Pancreas (tissue), 10 donors: ENCODE results near the gene MRGPRD. TPM values are rescaled to one million over a fixed set of nuclear protein-coding genes. Genes with fewer than 3 reads are reported as not detected.

Experiments used
- ATAC-seq, 4 donors: fragments of 200-7000 bp; cut with Tn5 transposase; one replicate each; pipeline versions ENCODE4 v1.8.0 to v1.9.1; 2020; ENCODE audit warnings: mild to moderate bottlenecking in 4 of 4, moderate library complexity in 4 of 4
- DNase-seq, 6 donors: peaks; one replicate each; pipeline ENCODE4 v3.0.0-alpha.2; 2020
- FAIRE-seq: peaks from 2 replicates; lab custom pipeline; 2012; peaks lifted over from hg19 to GRCh38; lab: Jason Lieb, UNC
- H3K27ac ChIP-seq, 4 donors: fragments of 200-600 bp; sonication (generic); 1 replicate in 3 of 4; 2 replicates in 1 of 4; pipeline versions ENCODE4 v1.5.0 to v1.8.0; 2020
- H3K27me3 ChIP-seq, 4 donors: fragments of 200-600 bp; one replicate each; pipeline ENCODE4 v1.8.0; 2021
- H3K36me3 ChIP-seq, 3 donors: fragments of 200-600 bp; sonication (generic) in 1 of 3; one replicate each; pipeline versions ENCODE4 v1.5.0 to v1.8.0; 2020 to 2021
- H3K4me1 ChIP-seq, 3 donors: fragments of 200-600 bp; one replicate each; pipeline ENCODE4 v1.8.0; 2021
- H3K4me3 ChIP-seq, 4 donors: fragments of 200-600 bp; sonication (generic) in 2 of 4; one replicate each; pipeline versions ENCODE4 v1.5.0 to v1.8.0; 2020 to 2021
- H3K9me3 ChIP-seq, 4 donors: fragments of 200-600 bp; one replicate each; pipeline ENCODE4 v1.8.0; 2021
- WGBS, 2 donors: extraction: QIAGEN DNeasy Blood & Tissue Kit; methylation state at CpG; one replicate each; pipeline ENCODE4 v1.1.7; 2013; 5-methylcytosine and 5-hydroxymethylcytosine counted together
- intact Hi-C, 3 donors: fragments of 100-400 bp; cut with DNase I; formaldehyde crosslinking; loops; one replicate each; pipeline versions ENCODE4 v1.11.1 to v1.14.2; 2022
- polyA plus RNA-seq, 2 donors: library from polyadenylated mRNA; stranded (reverse); fragments of 200-250 nt; gene quantifications; one replicate each; pipeline ENCODE4 v1.2.3, GENCODE V29; 2013
- total RNA-seq, 6 donors: library from RNA; stranded (reverse); fragmentation: NEBNext Ultra II Directional in 4 of 6; extraction: Animal tissue kit (Norgen Biotek cat#: 25700) in 4 of 6; gene quantifications; one replicate each; pipeline versions ENCODE4 v1.2.1 to v1.2.4, GENCODE V29; 2021 to 2023
- TF ChIP-seq, protein P1 (sequence below), 4 donors: fragments of 200-600 bp; sonication (generic) in 3 of 4; IDR thresholded peaks; one replicate each; pipeline versions ENCODE4 v1.5.0 to v1.8.0; 2021; ENCODE audit warnings: antibody characterized with exemption in 4 of 4
- donor health status: healthy with polysubstance abuse.
- donor health status: DM: no; HTN: no; CAD: no; lungs with moderate emphysema.
- donor health status: DM: no; HTN: no; CAD: no.
- donor health status: control.
- donor health status: control.
- donor health status: Bipolar disorder and iron deficiency.
- donor health status: DM: yes; HTN: yes; CAD: no.
- donor health status: DM: no; HTN: no; CAD: no.
- donor health status: DM: no; HTN: no; CAD: no.
- donor health status: DM: yes; HTN: yes; CAD: no.

Gene MRGPRD
- total and polyA plus RNA-seq, 8 donors = not detected

DNA sequence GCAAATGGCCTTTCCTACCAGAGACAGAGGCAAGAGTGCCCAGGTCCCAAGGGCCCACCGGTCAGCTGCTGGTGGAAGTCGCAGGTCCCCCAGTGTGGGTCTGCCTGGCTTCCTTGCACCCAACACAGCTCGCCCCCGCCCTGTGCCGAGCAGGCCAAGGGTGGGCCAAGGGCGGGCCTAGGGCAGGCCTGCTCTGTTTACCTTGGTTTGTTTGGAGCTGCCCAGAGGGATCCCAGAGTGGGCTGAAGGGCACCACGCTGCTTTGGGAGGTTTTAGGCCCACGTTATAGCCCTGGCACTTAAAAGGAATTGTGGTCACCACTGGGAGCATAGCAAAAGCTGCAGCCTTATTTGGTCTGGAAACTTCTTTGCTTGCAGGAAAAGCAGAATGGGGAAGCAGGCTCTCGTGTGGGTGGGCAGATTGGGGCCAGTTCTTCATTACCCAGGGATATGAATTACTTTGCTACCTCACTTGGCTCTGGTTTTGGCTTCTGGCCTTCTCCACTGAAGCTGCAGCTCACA lies 38.0 kb downstream of the MRGPRD start:
- Histone ChIP-seq H3K9me3 (no peaks in the 10 kb centered on the region), H3K4me3 (no peak overlapping the region), H3K4me1 (no peaks in the 10 kb centered on the region), H3K36me3 (peaks cover 0 to 5% (median under 1%) of the 10 kb centered on the region in 3 donors), H3K27ac (no peak overlapping the region), H3K27me3 (no peaks in the 10 kb centered on the region)
- TF ChIP-seq, protein P1, sequence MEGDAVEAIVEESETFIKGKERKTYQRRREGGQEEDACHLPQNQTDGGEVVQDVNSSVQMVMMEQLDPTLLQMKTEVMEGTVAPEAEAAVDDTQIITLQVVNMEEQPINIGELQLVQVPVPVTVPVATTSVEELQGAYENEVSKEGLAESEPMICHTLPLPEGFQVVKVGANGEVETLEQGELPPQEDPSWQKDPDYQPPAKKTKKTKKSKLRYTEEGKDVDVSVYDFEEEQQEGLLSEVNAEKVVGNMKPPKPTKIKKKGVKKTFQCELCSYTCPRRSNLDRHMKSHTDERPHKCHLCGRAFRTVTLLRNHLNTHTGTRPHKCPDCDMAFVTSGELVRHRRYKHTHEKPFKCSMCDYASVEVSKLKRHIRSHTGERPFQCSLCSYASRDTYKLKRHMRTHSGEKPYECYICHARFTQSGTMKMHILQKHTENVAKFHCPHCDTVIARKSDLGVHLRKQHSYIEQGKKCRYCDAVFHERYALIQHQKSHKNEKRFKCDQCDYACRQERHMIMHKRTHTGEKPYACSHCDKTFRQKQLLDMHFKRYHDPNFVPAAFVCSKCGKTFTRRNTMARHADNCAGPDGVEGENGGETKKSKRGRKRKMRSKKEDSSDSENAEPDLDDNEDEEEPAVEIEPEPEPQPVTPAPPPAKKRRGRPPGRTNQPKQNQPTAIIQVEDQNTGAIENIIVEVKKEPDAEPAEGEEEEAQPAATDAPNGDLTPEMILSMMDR (IDR thresholded peaks at IDR 0.05) = no peak
- WGBS, 2 donors = 68 to 83% methylated on average over 9 of the region's 9 CpGs
- peak in 1 of 6 donors; percentile 37 for DNase-seq
- ATAC-seq = peak in 1 of 4 donors; percentile 38
- intact Hi-C loops = no loop called here
- FAIRE-seq = no peak

DNA sequence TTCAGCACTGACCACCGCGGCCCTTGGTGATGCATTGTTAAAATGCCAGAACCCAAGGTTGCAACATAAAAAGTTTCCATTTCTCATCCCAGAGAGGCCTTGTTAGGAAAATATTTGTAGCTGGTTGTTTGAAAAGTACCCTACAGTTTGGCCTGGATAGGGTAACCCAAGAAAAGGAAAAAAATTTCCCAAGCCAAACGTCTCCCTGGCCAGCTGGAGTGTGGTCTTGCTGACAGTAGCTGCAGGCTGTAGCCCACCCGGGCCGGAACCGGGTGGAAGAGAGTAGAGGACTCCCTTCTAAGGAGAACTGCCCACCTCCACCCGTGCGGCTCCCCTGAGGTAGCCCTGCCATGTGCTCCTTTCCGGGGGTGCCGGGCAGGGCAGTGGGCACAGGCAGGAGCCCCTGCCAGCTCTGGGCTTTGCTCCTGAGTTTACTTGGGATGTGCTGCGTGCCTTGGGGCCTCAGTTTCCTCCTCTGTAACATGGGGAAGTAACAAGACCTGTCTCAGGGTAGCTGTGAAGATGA lies 38.6 kb downstream of the MRGPRD start:
- Histone ChIP-seq H3K9me3 (no peaks in the 10 kb centered on the region), H3K4me1 (no peaks in the 10 kb centered on the region), H3K36me3 (peaks cover 0 to 11% (median 6%) of the 10 kb centered on the region in 3 donors), H3K4me3 (no peak overlapping the region), H3K27ac (no peak overlapping the region), H3K27me3 (no peaks in the 10 kb centered on the region)
- TF ChIP-seq, protein P1 (IDR thresholded peaks at IDR 0.05) = no peak
- intact Hi-C loops = no loop called here
- DNase-seq (peak in 1 of 6 donors; percentile 30), FAIRE-seq (no peak), ATAC-seq (no peak)
- 68 to 73% methylated on average over 11 of the region's 11 CpGs for WGBS, 2 donors

DNA sequence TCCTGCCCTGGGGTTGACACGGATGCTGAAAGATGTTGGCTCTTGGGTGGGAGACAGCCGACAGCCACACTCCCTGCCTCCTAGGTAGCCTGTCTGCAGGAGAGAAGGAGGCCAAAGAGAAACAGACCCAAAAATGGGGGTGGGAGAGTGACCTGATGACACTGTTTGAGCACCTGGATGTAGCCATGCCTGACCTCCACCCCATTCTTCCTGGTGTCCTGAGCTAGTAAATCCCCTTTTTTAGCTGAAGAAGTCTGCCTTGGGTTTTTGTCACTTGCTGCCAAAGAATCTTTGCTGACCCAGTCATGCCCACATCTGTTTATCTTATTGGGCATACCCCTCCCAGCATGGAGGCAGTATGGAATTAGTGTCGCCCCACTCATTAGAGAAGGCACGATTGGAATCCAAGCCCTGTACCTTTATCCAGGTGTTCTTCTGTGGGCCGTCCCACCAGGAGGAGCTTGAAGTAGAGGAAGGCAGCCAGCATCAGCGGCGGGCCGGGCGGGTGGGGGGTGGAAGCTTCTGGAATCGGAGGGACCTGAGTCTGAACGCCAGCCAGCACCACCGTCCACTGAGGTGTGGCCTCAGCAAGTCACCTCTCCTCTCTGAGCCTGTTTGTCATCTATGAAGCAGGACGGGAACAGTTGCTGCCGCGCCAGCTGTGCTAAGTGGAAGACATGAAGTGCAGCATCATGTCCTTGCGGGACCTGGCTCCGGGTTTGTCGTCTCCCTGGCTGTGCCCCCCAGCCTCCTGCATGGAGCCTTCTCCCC lies 39.3 kb downstream of the MRGPRD start:
- Histone ChIP-seq H3K4me1 (no peaks in the 10 kb centered on the region), H3K27me3 (no peaks in the 10 kb centered on the region), H3K4me3 (no peak overlapping the region), H3K27ac (no peak overlapping the region), H3K9me3 (no peaks in the 10 kb centered on the region), H3K36me3 (peaks cover 3 to 18% (median 12%) of the 10 kb centered on the region in 3 donors)
- TF ChIP-seq, protein P1 (IDR thresholded peaks at IDR 0.05) = no peak
- FAIRE-seq (no peak), ATAC-seq (no peak), DNase-seq (peak in 1 of 6 donors; percentile 44)
- intact Hi-C loops = no loop called here
- 81 to 85% methylated on average over 18 of the region's 18 CpGs for WGBS, 2 donors

DNA sequence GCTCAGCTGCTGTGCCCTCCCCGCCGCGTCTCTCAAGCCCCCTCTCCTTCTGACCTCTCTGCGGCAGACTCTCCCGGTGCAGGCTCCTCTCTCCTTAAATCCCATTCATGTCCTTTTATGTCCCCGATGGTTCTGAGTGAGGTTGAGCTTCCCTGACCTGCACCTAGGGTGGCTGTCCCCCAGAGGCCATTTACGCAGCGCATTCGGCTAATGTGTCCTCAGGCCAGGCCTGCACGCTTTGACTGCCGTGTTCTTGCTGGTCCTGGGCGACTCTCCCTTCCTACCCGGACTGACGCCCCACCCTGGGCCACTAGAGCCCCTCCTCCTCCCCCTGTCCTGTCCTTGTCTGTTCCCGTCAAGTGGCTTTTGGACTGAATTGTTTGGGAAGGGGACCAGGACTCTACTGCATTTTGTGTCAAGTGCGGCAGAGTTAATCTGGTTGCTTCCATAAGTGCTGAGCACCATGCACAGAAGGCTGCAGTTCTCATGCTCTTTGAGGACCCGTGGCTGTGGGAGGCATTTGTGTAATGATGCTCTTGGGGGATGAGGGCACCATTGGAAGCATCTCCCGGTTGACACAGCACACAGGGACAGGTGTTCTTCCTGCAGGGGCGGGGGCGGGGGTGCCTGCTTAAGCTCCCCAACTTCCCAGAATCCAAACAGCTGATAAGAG lies 40.0 kb downstream of the MRGPRD start:
- FAIRE-seq = no peak
- DNase-seq = peak in 1 of 6 donors; percentile 49
- H3K4me3 ChIP-seq = no peak overlapping the region
- H3K36me3 ChIP-seq = peaks cover 6 to 25% (median 12%) of the 10 kb centered on the region in 3 donors
- H3K4me1 ChIP-seq = no peaks in the 10 kb centered on the region
- H3K27ac ChIP-seq = no peak overlapping the region
- no peaks in the 10 kb centered on the region for H3K27me3 ChIP-seq
- intact Hi-C loops = no loop called here
- 91% methylated on average over 20 of the region's 20 CpGs for WGBS, 2 donors
- ATAC-seq = no peak
- TF ChIP-seq, protein P1 (IDR thresholded peaks at IDR 0.05) = no peak
- no peaks in the 10 kb centered on the region for H3K9me3 ChIP-seq
